Activated effector memory CD4-positive, alpha-beta T cell treated with anti-CD3 and anti-CD28 coated beads, Interleukin-2, amount 50 U/mL, for 16 hours (primary cell): Measurements from ENCODE around the gene CRIP2.
A peak's percentile ranks its signal among the peaks of the same experiment; 100 is the strongest.

Experiments
- DNase-seq: peaks from one replicate; pipeline ENCODE4 v3.0.0-alpha.2; 2020

Gene CRIP2

GRCh38 chr14:105500726-105501101, 26.1 kb downstream of the CRIP2 start:
- DNase-seq: no peak

GRCh38 chr14:105501504-105502291, 27.1 kb downstream of the CRIP2 start:
- DNase-seq: no peak

- no peak for DNase-seq
Observed at GRCh38 chr14:105502446-105503295, 28.1 kb downstream of the CRIP2 start.

GRCh38 chr14:105503296-105503640, 28.6 kb downstream of the CRIP2 start:
- no peak for DNase-seq

GRCh38 chr14:105503935-105504692, 29.5 kb downstream of the CRIP2 start:
- DNase-seq: no peak

- no peak for DNase-seq
Observed at GRCh38 chr14:105505101-105505500, 30.5 kb downstream of the CRIP2 start.

GRCh38 chr14:105507247-105507646, 32.6 kb downstream of the CRIP2 start:
- DNase-seq: no peak

- no peak for DNase-seq
Observed at GRCh38 chr14:105508069-105508468, 33.4 kb downstream of the CRIP2 start.

- DNase-seq: no peak
Observed at GRCh38 chr14:105508601-105509000, 34.0 kb downstream of the CRIP2 start.

- DNase-seq: no peak
Observed at GRCh38 chr14:105517096-105517495, 42.5 kb downstream of the CRIP2 start.

- no peak for DNase-seq
Observed at GRCh38 chr14:105519946-105520698, 45.5 kb downstream of the CRIP2 start.

GRCh38 chr14:105525326-105525725, 50.7 kb downstream of the CRIP2 start:
- DNase-seq: no peak

- peak; percentile 79 for DNase-seq
Observed at GRCh38 chr14:105525861-105526775, 51.5 kb downstream of the CRIP2 start, which contains the start of gene TMEM121. TSS of gene TMEM121 (plus strand) at chr14:105526583. CDS start at chr14:105528835, 2,252 bp downstream.

GRCh38 chr14:105526776-105527380, 52.3 kb downstream of the CRIP2 start:
- no peak for DNase-seq

GRCh38 chr14:105527381-105527825, 52.8 kb downstream of the CRIP2 start:
- no peak for DNase-seq

- peak; percentile 92 for DNase-seq
Observed at GRCh38 chr14:105527826-105528585, 53.4 kb downstream of the CRIP2 start.

- DNase-seq: peak; percentile 86
Observed at GRCh38 chr14:105528586-105529318, 54.1 kb downstream of the CRIP2 start.

- no peak for DNase-seq
Observed at GRCh38 chr14:105529319-105529568, 54.6 kb downstream of the CRIP2 start.
